ENCODE results near the gene HEATR5B. TPM values are rescaled to one million over a fixed set of nuclear protein-coding genes. Genes with fewer than 3 reads are reported as not detected.

HEATR5B gene
- total RNA-seq, 1 donor from 2014 or later: 20.0 TPM

DNA sequence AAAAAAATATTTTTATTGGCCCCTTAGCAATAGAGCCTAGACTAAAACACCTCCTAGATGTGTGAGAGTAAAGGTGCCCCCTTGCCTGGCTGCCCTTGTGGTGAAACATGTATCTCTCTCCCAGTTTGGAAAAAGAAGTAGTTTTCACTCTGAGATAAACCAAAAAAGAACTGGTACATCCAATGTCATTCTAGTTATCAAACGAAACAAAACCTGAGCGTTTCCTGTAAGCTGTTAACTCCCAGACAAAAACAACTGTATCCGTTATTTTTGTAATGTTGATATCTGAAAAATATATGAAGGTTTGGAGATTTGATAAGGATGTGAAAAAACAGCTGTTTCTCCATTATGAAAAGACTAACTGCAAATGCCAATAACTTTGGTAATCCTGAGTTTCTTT is 24.3 kb downstream of the HEATR5B start:
- Histone ChIP-seq H3K27ac (replicated peaks) (no peak overlapping the region), H3K27me3 (ENCODE audit: low read depth) (no peaks in the 10 kb centered on the region), H3K9me3 (replicated peaks) (no peaks in the 10 kb centered on the region), H3K36me3 (peaks cover 84% of the 10 kb centered on the region), H3K4me3 (no peak overlapping the region), H3K4me1 (peaks cover 18% of the 10 kb centered on the region)
- intact Hi-C loops (cut with micrococcal nuclease): no loop called here
- no peak for DNase-seq
- TF ChIP-seq, protein P1, sequence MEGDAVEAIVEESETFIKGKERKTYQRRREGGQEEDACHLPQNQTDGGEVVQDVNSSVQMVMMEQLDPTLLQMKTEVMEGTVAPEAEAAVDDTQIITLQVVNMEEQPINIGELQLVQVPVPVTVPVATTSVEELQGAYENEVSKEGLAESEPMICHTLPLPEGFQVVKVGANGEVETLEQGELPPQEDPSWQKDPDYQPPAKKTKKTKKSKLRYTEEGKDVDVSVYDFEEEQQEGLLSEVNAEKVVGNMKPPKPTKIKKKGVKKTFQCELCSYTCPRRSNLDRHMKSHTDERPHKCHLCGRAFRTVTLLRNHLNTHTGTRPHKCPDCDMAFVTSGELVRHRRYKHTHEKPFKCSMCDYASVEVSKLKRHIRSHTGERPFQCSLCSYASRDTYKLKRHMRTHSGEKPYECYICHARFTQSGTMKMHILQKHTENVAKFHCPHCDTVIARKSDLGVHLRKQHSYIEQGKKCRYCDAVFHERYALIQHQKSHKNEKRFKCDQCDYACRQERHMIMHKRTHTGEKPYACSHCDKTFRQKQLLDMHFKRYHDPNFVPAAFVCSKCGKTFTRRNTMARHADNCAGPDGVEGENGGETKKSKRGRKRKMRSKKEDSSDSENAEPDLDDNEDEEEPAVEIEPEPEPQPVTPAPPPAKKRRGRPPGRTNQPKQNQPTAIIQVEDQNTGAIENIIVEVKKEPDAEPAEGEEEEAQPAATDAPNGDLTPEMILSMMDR (IDR thresholded peaks at IDR 0.05; ENCODE audit: borderline replicate concordance): no peak

DNA sequence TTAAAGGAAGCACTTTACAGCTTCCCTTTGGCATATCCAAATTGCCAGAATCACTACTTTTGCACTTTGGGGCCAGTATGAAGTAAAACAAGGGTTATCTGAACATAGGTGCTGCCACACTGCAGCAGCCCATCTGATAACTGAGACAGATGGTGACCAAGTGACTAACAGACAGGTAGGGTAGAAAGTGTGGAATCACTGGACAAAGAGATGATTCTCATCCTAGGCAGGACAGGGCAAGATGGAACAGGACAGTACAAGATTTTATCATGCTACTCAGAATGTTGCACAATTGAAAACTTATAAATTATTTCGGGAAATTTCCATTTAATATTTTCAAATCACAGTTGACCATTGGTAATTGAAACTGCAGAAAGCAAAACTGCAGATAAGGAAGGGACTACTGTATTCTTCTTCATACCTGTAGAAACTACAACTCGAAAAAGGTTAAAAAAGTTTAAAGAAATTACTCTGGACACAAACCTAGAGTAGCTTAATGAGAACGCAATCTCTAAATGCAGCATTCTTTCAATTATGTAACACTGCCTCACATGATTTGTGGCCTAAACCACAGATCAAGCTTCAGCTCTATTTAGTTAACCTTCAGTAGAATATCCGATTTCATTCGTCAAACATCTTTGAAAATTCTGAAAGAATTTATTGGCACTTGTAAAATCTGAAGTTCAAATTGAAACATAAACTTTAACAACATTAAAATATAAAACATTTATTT is 31.4 kb downstream of the HEATR5B start:
- H3K27ac ChIP-seq (replicated peaks): no peak overlapping the region

DNA sequence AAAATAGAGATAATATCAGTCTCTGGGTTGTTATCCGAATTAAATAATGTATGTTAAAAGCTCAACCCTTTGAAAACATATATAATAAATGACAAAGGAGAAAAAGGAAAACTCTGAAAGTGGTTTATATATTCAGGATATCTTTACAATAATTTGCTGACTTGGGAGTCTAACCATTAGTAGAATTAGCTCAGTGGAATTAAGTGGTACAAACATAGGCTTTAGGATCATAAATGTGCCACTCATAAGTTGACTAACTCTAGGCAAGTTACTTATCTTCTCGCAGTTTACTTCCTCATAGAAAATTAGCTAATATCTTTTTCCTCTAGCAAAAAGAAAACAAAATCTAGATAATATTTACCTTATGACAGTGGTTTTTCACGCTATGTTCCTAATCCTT is 44.6 kb downstream of the HEATR5B start:
- intact Hi-C loops (cut with micrococcal nuclease): no loop called here
- Histone ChIP-seq H3K27me3 (ENCODE audit: low read depth) (no peaks in the 10 kb centered on the region), H3K27ac (replicated peaks) (no peak overlapping the region), H3K36me3 (peaks cover 70% of the 10 kb centered on the region), H3K9me3 (replicated peaks) (no peaks in the 10 kb centered on the region), H3K4me3 (no peak overlapping the region), H3K4me1 (no peaks in the 10 kb centered on the region)
- TF ChIP-seq, protein P1 (IDR thresholded peaks at IDR 0.05; ENCODE audit: borderline replicate concordance): no peak
- no peak for DNase-seq

More for the DNA sequence above, 31.4 kb downstream of the HEATR5B start:
- DNase-seq: no peak
- intact Hi-C loops (cut with micrococcal nuclease): no loop called here
- Histone ChIP-seq H3K4me3 (no peak overlapping the region), H3K4me1 (no peaks in the 10 kb centered on the region), H3K36me3 (peaks cover 98% of the 10 kb centered on the region), H3K9me3 (replicated peaks) (no peaks in the 10 kb centered on the region), H3K27me3 (ENCODE audit: low read depth) (no peaks in the 10 kb centered on the region)
- TF ChIP-seq, protein P1 (IDR thresholded peaks at IDR 0.05; ENCODE audit: borderline replicate concordance): no peak

DNA sequence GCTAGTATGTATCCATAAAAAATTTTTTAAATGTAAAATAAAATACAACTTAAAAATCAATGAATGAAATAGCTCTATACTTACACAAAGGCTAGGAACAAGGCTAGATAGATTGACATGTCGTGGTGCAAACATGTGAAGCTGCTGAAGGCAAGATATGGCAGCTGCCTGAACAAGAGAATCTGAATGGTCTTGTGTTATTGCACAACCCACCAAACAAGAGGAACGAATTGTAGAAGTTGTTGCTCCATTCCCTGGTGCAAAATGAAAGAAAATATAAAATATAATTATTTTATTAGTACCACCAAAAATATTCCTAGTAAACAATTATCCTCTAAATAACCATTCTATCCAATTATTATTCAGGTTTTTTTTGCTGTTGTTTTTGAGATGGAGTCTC is 46.4 kb downstream of the HEATR5B start:
- peaks cover 74% of the 10 kb centered on the region for H3K36me3 ChIP-seq
- no peaks in the 10 kb centered on the region for H3K9me3 ChIP-seq (replicated peaks)
- intact Hi-C loops (cut with micrococcal nuclease): no loop called here
- no peak for DNase-seq
- no peaks in the 10 kb centered on the region for H3K27me3 ChIP-seq (ENCODE audit: low read depth)
- H3K27ac ChIP-seq (replicated peaks): no peak overlapping the region
- TF ChIP-seq, protein P1 (IDR thresholded peaks at IDR 0.05; ENCODE audit: borderline replicate concordance): no peak
- no peak overlapping the region for H3K4me3 ChIP-seq
- no peaks in the 10 kb centered on the region for H3K4me1 ChIP-seq

DNA sequence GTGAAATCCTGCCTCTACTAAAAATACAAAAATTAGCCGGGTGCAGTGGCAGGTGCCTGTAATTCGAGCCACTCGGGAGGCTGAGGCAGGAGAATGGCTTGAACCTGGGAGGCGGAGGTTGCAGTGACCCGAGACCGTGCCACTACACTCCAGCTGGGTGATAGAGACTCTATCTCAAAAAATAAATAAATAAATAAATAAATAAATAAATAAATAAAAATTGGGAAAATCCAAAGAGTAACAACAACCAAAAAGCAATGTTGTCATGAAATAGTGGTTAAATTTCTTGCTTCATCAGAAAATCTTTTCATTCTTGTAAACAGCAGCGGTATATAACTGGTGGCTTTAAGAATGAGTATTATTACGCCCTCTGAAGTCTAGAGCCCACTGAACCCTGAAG is 54.4 kb downstream of the HEATR5B start:
- H3K36me3 ChIP-seq: peaks cover 78% of the 10 kb centered on the region

More for the DNA sequence above, 54.4 kb downstream of the HEATR5B start:
- H3K9me3 ChIP-seq (replicated peaks): no peaks in the 10 kb centered on the region
- intact Hi-C loops (cut with micrococcal nuclease): no loop called here
- no peaks in the 10 kb centered on the region for H3K27me3 ChIP-seq (ENCODE audit: low read depth)
- no peak overlapping the region for H3K27ac ChIP-seq (replicated peaks)
- no peak for DNase-seq
- TF ChIP-seq, protein P1 (IDR thresholded peaks at IDR 0.05; ENCODE audit: borderline replicate concordance): no peak
- no peaks in the 10 kb centered on the region for H3K4me1 ChIP-seq
- H3K4me3 ChIP-seq: no peak overlapping the region
